ENCODE results near the gene TMOD1. TPM values are rescaled to one million over a fixed set of nuclear protein-coding genes. Genes with fewer than 3 reads are reported as not detected.

Gene TMOD1
- total RNA-seq, 2 donors from 2014 or later: 0.86 to 0.94 TPM

GRCh38 chr9:97645720-97646119 is 144.3 kb downstream of the TMOD1 start:
- DNase-seq: no peak
- H3K9me3 ChIP-seq (ENCODE audit: control insufficient read depth, low read length, poor library complexity, severe bottlenecking): no peaks in the 10 kb centered on the region
- Mint-ChIP-seq H3K4me1 (peaks cover 9% of the 10 kb centered on the region), H3K27ac (no peak overlapping the region), H3K4me3 (no peak overlapping the region), H3K27me3 (no peaks in the 10 kb centered on the region), H3K36me3 (ENCODE audit: low read depth) (peaks cover 9% of the 10 kb centered on the region)
- ATAC-seq: no peak

GRCh38 chr9:97647996-97648395 is 146.5 kb downstream of the TMOD1 start:
- ATAC-seq (no peak), DNase-seq (no peak)
- Mint-ChIP-seq H3K4me3 (no peak overlapping the region), H3K36me3 (ENCODE audit: low read depth) (peaks cover 9% of the 10 kb centered on the region), H3K27ac (no peak overlapping the region), H3K4me1 (peaks cover 9% of the 10 kb centered on the region), H3K27me3 (no peaks in the 10 kb centered on the region)
- no peaks in the 10 kb centered on the region for H3K9me3 ChIP-seq (ENCODE audit: control insufficient read depth, low read length, poor library complexity, severe bottlenecking)

Other genes starting within 250 kb of the TMOD1 start
- 10 to 100 TPM; 11.4 to 12.0 TPM for gene CCDC180, start 194.0 kb upstream of the TMOD1 start, total RNA-seq
- 10 to 100 TPM in 1 of 2 donors, 1 to 10 TPM in 1; 8.5 to 10.4 TPM for gene TDRD7, start 89.6 kb upstream of the TMOD1 start, total RNA-seq
- 10 to 100 TPM; 15.5 to 26.7 TPM for gene TSTD2, start 131.7 kb downstream of the TMOD1 start, total RNA-seq
- gene NCBP1, start 132.2 kb downstream of the TMOD1 start, total RNA-seq: 10 to 100 TPM; 31.6 to 37.2 TPM
- gene XPA, start 195.7 kb downstream of the TMOD1 start, total RNA-seq: 10 to 100 TPM; 16.6 to 23.4 TPM